Erythroblast (primary cell): ENCODE data around the gene WDR76.

Source experiments
- GATA1 ChIP-seq: IDR thresholded peaks from 2 replicates; pipeline ENCODE4 v1.6.1; 2011; ENCODE audit warnings: low read depth, mild to moderate bottlenecking, control low read depth, low read length, moderate library complexity
- POLR2A ChIP-seq: IDR thresholded peaks from 2 replicates; pipeline ENCODE4 v1.6.1; 2011; ENCODE audit warnings: mild to moderate bottlenecking, low read length

DNA sequence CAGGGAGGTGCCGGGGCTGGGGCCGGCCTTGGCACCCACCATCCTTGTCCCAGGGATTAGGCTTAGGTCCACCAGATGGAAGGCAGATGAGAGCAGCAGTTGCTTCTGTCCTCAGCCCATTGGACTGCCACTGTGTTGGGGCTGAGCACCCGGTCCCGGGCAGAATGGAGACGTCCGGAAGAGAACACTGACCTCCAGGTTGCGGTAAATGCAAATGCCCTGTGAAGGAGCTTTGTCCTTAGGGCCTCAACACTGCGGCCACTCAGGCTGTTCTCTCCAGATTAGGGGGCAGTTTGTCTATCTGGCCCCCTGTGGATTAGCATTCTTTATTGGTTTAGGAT, 26.9 kb upstream of the WDR76 start, which contains the start of gene SERINC4:
- TF ChIP-seq POLR2A (no peak), GATA1 (no peak)
